NCI-H345 treated with DMSO at 0.1 percent for 48 hours (cell line): ENCODE data around the gene NOP16.

Source experiments
- DNase-seq: peaks from one replicate; lab custom pipeline; 2025; ENCODE audit not compliant: unreplicated experiment; lab: John Stamatoyannopoulos, UW

Gene NOP16

DNA sequence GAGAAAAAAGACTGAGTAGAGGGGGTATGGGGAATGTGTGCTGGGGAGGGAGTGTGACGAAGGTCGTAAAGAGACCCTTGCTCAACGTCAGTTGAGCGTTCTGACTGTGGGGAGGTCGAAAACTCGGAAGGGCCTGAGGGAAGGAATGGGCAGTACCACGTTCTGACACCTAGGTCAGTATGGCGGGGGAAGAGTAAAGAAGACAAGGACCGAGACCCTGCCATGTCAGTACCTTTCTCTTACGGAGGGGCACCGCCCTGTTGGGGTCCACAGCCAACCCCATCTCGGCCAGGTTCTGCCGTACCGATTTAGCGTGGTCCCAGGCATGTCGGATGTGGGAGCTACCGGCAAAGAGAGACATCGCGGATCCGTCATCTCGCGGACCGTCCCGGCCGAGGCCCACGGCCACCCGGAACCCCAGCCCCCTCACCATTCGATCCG, 375 bp downstream of the NOP16 start:
- no peak for DNase-seq

DNA sequence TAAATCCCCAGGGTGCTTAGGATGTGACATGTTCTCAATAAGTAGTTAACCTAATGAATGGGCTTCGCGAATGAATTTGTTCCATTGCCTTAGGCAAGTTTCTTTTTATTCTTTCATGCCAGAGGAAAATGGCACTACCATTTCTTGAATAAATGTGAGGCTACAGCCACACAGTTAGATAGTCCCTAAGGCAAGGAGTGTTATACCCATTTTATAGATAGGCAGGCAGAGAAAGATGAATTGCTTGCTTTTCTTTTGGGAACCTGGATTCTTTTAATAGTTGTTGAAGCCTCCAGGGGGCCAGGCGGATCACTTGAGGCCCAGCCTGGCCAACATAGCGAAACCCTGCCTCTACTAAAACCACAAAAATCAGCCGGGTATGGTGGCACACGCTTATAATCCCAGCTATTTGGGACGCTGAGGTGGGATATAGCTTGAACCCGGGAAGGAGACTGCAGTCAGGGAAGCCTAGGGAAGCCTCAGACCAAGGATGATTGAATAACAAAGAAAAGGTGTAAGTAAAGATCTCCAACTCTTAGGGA, 943 bp downstream of the NOP16 start:
- no peak for DNase-seq

DNA sequence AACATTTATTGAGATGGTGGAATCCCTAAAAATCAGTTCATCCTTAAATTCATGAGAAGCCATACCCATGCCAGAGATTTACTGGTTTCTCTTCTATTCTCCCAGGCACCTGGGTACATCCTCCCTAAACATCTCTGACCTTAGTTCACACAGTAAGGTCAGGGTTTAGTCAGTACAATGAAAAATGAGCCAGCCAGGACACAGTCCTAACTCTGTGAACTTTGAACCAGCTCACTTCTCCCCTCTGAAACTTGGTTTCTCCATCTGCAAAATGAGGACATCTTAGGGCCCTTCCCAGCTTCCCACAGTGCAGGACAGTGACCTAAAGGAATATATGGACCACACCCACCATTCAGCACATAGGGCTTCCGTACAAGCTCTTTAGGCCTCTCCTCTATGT, 1.9 kb downstream of the NOP16 start:
- DNase-seq: no peak

DNA sequence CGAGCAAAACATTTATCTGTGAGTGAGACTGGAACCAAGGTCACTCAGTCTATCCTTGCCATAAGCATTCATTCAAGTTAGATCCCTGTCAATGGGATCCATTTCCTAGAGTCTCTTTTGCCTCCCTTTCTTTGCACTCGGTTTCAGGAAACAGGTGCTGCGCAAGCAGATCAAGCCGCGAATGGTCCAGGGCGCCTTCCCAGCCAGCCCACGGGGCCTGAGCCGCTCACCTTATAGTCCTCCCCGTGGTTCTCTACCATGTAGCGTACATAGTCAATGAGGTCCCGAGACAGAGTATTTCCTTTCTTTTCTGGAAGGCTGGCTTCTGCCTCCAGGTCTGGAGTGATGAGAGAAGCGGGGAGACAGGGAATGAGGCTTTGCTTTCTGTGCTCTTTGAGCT, 3.4 kb downstream of the NOP16 start:
- DNase-seq: no peak

- DNase-seq: no peak
These were observed 4.0 kb downstream of the NOP16 start for GRCh38 chr5:176384366-176384930.

GRCh38 chr5:176383961-176384360, 4.4 kb downstream of the NOP16 start:
- DNase-seq: no peak

- no peak for DNase-seq
These were observed 5.0 kb downstream of the NOP16 start for GRCh38 chr5:176383248-176383905.

DNA sequence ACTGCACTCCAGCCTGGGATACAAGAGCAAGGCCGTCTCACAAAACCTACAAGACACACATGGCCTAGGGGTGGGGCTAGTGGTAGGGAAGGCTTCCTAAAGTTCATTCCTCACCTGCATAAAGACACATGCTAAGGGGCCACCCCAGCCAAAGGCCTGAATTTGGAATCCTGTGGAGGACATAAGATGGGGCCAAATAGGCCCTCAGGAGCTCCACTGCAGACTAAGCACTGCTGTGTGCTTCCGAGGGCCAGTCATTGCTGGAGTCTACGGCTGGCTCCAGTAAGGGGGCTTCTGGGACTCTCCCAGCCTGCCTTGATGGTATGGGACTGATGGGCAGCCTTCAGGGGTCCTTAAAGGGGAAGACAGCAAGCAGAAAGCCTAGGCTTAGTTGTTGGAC, 5.7 kb downstream of the NOP16 start:
- no peak for DNase-seq

GRCh38 chr5:176381979-176382378, 6.4 kb downstream of the NOP16 start:
- DNase-seq: no peak

DNA sequence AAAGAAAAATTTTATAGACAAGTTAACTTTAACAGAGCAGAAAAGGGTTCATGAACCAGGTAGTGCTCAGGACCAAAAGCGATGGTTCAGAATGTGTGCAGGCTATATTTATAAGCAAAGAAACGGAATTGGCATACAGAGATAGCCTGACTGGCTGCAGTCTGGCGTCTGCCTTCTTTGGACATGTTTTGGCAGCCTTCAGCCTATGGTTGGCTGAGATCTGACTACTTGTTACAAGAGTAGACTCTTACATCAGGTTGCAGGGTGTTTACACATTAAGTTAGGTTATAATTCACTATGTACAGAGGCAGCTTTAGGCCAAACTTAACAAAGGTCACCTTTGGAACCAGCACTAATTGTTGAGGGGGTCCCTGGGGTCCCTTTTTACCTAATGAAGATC, 7.0 kb downstream of the NOP16 start:
- DNase-seq: no peak

- DNase-seq: no peak
These were observed 8.5 kb downstream of the NOP16 start for GRCh38 chr5:176379881-176380280.

DNA sequence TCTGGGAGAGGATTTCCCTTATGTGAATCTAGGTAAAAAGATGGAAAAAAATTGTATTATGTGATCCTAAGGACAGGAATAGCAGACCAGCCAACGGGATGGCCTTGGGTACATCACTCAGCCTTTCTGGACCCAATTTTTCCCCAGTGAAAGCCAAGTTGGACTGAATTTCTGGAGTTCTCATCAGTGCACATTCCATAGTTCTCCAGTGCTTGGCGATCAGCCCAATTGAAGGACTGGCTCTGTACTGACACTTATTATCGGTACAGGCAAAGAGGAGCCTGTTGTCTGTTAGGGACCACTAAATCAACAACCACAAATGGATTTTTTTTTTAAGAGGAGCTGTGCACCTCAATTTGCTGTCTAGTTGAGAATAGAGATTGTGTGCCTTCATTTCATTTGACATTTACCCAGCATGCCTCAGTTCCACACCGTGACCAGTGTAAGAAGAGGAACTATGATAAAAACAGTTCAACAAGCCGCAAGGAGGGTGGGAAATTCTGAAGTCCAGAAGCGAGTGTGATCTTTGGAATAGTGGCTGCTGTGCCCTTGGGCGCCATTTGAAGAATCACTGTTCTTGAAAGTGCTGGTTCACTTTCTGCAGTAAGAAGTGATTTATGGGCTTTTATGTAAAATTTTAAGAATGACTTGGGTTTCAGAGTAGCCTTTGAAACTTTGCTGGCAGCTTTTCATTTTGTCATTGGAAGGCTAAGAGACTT, 15.1 kb downstream of the NOP16 start:
- DNase-seq: no peak

DNA sequence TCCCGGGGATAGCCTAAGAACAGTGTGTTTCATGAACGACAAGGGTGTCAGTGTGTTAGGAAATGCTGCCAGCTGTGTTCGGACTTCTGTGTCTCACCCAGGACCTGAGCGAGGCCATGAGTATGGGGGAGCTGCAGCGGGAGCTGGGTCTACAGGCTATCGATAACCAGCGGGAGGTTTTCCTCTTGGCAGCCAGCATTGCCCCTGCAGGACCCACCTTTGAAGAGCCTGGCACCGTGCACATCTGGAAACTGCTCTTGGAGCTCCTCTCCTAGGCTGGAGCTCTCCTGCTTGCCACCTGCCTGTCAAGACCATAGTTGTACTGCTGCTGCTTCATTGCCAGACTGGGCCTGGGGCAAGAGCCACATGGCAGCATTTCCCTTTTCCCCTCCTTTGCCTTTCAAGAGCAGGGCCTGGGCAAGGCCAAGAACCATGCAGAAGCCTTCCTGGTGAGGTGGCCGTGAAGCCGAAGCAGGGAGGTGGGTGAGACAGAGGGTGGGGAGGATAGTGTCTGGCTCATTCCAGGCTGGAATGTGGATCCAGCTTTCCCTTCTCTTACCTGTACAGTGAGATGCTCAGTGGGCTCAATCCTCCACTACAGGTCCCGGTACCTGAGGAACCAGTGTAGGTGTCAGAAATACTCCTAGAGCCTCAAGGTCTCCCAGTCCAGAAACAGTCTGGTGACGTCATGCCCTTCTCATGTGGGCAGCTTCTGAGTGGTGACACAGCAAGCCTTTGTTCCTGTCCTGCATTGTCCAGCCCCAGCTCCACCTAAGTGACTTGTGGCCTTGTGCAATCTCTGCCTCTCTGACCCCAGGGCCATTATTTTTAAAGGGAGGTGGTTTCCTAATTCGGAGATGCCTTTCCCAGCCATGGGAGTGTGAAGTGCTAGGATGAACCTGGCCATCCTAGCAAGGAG, 16.5 kb downstream of the NOP16 start:
- no peak for DNase-seq

GRCh38 chr5:176369934-176370711, 18.3 kb downstream of the NOP16 start:
- no peak for DNase-seq

DNA sequence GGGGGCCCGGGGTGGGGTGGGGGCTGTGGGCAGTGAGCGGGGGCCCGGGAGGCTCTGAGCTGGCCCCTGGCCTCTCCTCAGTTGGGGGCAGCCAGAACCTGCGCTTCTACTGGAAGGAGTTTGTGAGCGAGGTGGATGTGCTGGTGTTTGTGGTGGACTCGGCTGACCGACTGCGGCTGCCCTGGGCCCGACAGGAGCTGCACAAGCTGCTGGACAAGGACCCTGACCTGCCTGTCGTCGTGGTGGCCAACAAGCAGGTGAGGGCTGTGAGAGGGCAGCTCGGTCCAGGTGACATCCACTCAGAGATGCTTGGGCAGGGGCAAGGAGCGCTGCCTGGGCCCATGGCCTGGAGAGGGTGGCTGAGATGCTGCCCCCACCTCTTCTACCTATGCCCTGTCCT, 19.7 kb downstream of the NOP16 start:
- no peak for DNase-seq

DNA sequence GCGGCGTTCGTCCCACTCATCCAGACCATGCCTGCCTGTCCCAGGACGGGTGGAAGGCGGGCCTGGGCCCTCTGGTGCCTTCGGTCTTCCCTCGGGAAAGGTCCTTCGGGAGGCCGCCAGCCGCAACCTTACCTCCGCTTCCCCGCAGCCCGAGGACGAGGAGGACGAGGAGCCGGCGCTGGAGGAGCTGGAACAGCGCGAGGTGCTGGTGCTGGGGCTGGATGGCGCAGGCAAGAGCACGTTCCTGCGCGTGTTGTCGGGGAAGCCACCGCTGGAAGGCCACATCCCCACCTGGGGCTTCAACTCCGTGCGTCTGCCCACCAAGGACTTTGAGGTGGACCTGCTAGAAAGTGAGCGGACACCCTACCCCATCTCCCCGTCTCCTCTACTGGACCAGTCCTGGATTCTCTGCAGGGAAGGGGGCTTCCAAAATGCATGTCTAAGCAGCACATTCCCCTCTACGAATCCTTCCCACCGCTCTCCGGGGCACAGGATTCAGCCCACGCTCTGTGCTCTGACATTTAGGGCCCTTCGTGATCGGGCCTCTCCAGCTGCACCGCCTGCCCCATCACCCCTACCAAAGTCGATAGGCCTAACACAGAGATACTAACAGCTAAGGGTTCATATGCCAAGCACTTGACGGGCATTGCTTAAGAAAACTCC, 22.0 kb downstream of the NOP16 start:
- no peak for DNase-seq

- peak; percentile 31 for DNase-seq
These were observed 22.8 kb downstream of the NOP16 start, which contains the start of gene ARL10 for GRCh38 chr5:176365351-176366231. Gene ARL10 (plus strand): TSS chr5:176365487. CDS start chr5:176365564, 77 bp downstream.

DNA sequence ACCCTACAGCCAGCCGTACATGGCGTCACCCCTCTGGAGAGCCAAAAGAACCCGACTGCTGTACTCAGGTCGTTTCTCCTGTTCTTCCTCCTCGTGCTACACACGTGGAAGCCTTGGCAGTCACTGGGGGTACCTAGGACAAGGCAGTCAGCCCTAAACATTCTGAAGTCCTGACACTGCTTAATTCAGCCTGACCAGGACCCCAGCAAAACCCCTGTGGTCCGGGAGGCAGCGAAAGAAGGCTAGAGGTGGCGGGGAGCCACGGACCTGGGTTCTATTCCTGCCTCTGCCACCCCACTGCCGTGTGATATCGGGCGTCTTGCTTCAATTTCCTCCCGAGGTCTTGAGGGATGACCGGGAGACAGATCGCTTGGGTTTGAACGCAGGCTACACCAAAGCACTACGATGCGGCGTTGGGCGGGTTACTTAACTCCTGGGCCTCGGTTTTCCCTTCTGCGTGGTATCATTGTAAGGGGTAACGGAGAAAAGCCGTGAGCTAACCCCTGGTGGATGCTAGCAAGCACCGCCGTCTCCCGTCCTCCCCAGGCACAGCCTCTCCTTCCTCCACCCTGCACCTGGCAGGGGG, 23.5 kb downstream of the NOP16 start:
- no peak for DNase-seq

DNA sequence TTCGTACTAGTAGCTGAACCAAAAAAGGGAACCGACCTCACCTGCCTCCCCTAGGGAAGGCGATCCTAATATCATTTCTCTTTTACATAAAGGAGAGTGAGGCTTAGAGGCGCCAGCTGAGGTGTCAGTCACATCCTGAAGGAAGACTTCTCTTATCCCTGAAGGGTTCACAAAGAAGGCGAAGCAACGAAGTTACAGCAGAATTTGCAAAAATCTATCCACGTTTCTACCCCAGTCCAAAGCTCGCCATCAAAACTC, 26.2 kb downstream of the NOP16 start:
- DNase-seq: no peak
